ENCODE results near the gene SH3RF3.

Gene SH3RF3

GRCh38 chr2:109510136-109511028, 381.4 kb downstream of the SH3RF3 start:
- peak; percentile 83 to 88 (median 86) for DNase-seq

- no peak for DNase-seq
Measured at GRCh38 chr2:109511168-109511567, 382.2 kb downstream of the SH3RF3 start.

- DNase-seq: no peak
Measured at GRCh38 chr2:109512076-109512475, 383.1 kb downstream of the SH3RF3 start.

GRCh38 chr2:109513230-109513629, 384.2 kb downstream of the SH3RF3 start:
- DNase-seq: no peak

GRCh38 chr2:109513749-109514588, 385.0 kb downstream of the SH3RF3 start:
- DNase-seq: no peak

- DNase-seq: no peak
Measured at GRCh38 chr2:109514857-109515256, 385.9 kb downstream of the SH3RF3 start.

- peak; percentile 37 to 71 (median 54) for DNase-seq
Measured at GRCh38 chr2:109516445-109517117, 387.6 kb downstream of the SH3RF3 start.

- no peak for DNase-seq
Measured at GRCh38 chr2:109517118-109517889, 388.3 kb downstream of the SH3RF3 start.

GRCh38 chr2:109519513-109519912, 390.5 kb downstream of the SH3RF3 start:
- DNase-seq: no peak

- DNase-seq: no peak
Measured at GRCh38 chr2:109521233-109522062, 392.4 kb downstream of the SH3RF3 start.

GRCh38 chr2:109522063-109522374, 393.0 kb downstream of the SH3RF3 start:
- DNase-seq: no peak

GRCh38 chr2:109523121-109523520, 394.1 kb downstream of the SH3RF3 start:
- DNase-seq: no peak

GRCh38 chr2:109523536-109524361, 394.7 kb downstream of the SH3RF3 start:
- no peak for DNase-seq

- no peak for DNase-seq
Measured at GRCh38 chr2:109525836-109526235, 396.8 kb downstream of the SH3RF3 start.

GRCh38 chr2:109526442-109526970, 397.5 kb downstream of the SH3RF3 start:
- no peak for DNase-seq

- no peak for DNase-seq
Measured at GRCh38 chr2:109527079-109527478, 398.1 kb downstream of the SH3RF3 start.

GRCh38 chr2:109527846-109528705, 399.1 kb downstream of the SH3RF3 start:
- DNase-seq: no peak

GRCh38 chr2:109528811-109529501, 400.0 kb downstream of the SH3RF3 start:
- DNase-seq: no peak
